GM18858 (cell line): Measurements from ENCODE around the gene SLC2A9.

ENCODE experiments used
- ATAC-seq: cut with Tn5 transposase; IDR thresholded peaks from one replicate; pipeline ENCODE4 v1.9.1; 2021; ENCODE audit not compliant: unreplicated experiment

SLC2A9 gene

DNA sequence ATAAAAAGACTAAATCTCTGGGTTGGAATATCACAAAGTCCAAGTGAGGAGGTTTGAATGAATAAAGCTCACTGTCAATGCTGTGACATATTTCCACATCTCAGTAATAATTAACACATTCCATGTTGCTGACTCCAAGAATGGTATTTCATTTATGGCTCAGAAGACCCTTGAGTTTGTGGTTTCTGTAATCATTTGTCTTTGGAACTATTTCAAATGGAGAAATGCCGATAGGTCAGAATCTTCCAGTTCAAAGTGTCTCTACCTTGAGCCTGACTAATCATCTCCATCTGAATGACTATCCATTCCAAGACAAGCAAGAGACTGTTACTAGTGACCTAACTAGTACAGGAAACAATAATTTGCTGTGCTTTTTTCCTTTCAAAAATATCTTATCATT, 24.2 kb upstream of the SLC2A9 start:
- ATAC-seq = no peak

GRCh38 chr4:10041036-10041435, 19.7 kb upstream of the SLC2A9 start:
- no peak for ATAC-seq

DNA sequence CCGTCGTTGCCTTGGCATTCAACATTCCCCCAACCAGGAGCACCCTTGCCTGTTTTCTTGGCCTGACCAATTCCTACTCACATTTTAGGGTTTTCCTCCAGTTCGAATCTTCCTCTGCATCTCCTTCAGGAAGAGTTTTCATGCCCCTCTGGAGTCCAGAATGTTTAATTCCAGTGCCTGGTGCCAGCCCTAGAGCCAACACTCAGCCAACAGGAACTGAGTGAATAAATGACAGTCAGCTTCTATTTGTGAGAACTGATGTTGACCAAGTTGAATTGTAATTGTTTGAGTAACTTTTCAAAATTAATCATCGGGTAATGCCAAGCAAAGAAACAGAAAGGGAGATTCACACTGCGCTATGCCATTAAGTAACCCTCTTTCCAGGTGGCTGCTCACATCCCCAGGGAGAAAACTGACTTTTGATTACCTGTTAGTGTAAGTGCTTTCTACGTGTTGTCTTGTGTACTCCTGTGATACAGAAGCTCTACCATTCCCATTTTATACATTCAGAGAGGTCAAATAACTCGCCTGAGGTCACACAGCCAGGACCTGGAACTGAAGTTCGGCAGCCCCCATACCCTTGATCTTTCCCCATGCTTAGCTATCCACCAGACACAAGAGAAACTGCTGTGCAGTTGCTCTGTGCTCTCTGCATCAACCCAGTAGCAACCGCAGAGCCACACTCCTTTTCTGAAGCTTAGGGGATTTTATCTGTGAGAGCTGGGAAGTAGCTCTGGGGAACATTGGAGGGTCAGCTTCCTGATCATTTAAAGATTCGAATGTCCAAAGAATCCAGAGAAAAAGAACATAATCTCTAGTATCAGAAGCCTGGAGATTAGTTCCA, 19.0 kb upstream of the SLC2A9 start:
- no peak for ATAC-seq

- ATAC-seq = no peak
These were observed 15.6 kb upstream of the SLC2A9 start for GRCh38 chr4:10036807-10037342.

DNA sequence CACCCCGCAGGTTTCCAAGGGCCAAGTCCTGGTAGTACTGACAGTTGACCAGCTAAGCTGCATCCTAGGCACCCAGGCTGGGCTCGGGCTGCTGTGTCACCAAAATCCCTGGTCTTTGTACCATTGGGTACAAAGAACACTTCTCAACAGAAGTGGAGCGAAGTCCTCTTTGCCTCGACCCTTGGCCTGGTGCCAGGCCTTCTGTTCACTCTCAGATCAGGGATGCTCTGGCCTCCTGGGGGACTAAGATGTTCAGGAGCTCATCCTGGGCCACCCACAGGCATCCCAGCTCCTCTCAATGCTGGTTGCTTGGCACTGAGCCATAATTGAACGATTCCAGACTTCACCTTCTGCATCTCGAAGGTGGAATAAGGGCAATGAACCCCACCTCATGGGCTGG, 13.8 kb upstream of the SLC2A9 start:
- no peak for ATAC-seq

- ATAC-seq = no peak
These were observed 13.4 kb upstream of the SLC2A9 start for GRCh38 chr4:10034612-10035104.

GRCh38 chr4:10034136-10034535, 12.8 kb upstream of the SLC2A9 start:
- no peak for ATAC-seq

DNA sequence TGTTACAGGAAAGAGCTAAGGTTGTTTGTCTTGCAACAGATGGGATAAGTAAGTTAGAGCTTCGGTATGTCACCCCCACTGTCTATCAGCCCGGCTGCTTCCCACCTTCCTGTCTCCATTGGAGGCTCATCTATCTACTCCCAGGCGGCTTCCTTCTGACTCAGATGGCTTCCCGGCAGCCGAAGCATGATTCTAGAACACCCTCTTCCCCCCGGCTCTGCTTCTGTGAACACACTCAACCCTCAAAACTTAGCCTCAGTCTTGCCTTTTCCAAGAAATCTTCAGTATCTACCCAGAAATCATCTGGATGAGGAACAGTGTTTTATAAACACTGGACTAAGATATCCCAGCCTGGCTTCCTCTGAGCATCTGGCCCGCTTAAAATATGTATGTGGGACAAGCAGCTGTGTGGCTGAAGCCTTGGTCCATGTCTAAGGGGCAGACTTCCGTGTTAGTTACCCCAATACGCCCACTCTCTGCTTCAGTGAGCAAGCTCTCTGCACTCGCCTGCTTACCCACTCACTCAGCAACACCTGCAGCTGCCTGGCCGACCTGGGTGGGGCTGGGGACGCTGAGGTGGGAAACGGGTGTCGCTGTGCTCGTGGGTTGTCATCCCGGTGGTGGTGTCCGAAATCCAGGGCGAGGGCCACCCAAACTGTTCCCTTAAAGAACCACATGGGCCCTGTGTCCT, 12.0 kb upstream of the SLC2A9 start:
- peak; percentile 47 for ATAC-seq

DNA sequence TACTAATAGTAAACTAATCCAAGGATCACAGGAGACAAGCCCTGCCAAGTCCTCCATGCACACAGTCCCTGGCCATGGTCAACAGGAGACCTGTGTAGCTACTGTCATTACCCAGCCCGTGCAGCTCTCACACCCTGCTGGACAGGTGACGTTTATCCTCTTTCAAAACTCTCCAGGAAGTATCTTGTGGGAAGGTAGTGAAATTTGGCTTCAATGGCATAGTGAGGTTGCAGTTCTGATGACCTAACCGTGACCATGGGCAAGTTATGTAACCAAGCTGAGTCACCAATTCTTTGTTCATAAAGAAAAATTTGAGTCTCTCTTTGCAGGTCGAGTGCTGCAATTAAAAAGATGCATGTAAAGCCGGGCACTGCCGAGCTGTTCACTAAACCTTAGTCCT, 11.3 kb upstream of the SLC2A9 start:
- ATAC-seq = no peak

DNA sequence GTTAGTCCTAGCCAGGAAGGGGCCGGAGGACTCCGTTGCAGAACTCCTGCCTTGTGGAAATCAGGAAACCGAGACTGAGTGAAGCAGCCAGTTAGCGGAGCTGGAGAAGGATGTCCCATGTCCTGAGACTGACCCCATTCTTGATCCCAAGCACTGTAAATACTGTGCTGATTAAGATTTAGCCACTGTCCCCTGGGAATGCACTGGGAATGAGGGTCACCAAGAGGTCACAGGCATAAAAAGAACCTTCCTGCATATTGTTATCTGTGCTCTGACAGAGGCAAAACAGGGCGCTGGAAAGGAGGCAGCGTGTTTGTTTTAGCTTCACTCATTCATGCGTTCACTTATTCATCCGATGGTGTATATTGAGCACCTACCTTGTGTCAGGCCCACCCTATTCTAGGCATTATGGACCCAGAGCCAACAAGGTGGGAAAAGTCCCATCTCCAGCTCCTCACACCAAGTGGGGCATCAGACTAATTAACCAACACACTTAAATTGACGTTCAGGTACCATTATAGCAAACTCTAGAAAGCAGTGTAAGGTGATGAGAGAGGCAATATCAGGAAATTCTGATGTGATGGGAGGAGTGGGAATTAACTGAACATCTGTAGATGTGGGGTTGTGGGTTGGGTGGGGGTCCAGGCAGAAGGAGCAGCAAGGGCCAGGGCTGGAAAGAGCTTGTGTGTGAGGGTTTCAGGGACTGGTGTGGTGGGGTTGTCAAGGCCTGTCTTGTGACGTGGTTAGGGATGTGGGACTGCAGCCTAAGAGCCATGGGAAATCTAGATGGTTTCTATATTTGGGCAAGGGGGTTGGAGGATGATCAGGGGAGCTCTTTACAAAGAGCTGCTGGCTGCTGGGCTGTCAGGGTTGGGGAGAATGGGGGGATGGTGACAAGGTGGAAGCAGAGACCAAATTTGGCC, 10.6 kb upstream of the SLC2A9 start:
- ATAC-seq = no peak

- ATAC-seq = no peak
These were observed 9.8 kb upstream of the SLC2A9 start for GRCh38 chr4:10030972-10031667.

- ATAC-seq = no peak
These were observed 8.1 kb upstream of the SLC2A9 start for GRCh38 chr4:10029403-10029802.

DNA sequence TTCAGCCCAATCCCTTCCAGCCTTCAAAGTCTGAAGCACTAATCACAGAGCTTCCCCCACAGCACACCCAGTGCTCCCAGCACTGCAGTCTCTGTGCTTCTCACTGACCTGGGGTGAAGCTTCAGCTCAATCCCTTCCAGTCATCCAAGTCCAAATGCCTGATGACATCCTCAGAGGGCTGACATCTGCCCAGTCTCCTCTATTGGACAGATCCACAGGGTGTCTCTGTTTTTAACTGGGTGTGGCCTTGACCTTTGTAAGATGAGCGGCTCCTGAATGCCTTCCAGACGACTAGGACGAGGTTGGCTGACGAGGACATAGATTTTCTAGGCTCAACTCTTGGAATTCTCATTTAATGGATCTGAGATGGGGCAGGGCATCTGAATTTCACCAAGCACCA, 7.6 kb upstream of the SLC2A9 start:
- no peak for ATAC-seq

DNA sequence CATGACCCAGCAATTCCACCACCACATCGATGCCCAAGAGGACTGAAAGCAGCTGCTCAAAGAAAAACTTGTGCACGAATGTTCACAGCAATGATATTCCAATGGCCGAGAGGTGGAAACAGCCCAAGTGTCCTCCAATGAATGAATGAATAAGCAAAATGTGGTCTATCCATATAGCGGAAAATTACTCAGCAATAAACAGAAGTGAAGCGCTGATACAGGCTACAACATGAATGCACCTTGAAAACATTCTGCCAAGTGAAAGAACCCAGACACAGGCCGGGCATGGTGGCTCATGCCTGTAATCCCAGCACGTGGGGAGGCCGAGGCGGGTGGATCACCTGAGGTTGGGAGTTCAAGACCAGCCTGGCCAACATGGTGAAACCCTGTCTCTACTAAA, 5.2 kb upstream of the SLC2A9 start:
- no peak for ATAC-seq

GRCh38 chr4:10025230-10025806, 4.0 kb upstream of the SLC2A9 start:
- no peak for ATAC-seq

GRCh38 chr4:10024303-10024702, 3.0 kb upstream of the SLC2A9 start:
- ATAC-seq = no peak

DNA sequence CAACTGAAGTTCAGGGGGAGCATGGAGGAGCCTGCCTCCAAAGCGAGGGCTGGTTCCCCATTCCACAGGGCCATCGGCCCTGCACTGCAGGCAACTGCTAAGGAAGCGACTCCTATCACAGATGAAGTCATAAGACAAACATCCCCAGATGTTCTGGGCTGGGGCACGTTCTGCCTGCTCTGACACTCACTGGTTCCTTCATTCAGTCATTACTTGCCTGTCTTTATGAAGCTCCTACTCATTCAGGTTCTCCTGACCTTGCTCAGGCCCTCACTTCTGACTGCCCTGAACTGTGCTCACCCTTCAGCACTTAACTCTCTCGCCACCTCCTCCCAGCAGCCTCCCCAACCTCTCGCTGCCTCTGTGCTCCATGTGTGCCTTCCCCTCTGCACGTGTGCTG, 2.5 kb upstream of the SLC2A9 start:
- no peak for ATAC-seq

GRCh38 chr4:10023050-10023419, 1.7 kb upstream of the SLC2A9 start:
- no peak for ATAC-seq

- ATAC-seq = no peak
These were observed 1.2 kb upstream of the SLC2A9 start for GRCh38 chr4:10022346-10023049.

DNA sequence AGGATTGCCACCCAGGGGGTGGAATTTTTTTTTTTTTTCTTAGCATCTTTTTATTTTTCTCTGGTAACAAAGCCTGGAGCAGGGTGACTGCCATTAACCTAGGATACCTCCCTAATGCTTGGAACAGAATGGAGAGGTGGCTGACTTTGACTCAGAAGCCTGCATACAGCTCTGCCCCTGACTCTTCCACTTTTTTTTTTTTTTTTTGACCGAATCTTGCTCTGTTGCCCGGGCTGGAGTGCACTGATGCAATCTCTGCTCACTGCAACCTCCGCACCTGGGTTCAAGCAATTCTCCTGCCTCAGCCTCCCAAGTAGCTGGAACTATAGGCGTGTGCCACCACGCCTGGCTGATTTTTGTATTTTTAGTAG, 341 bp upstream of the SLC2A9 start:
- no peak for ATAC-seq
